H54 (cell line): ENCODE measurements around the gene CDKAL1.

Source experiments
- DNase-seq: peaks from one replicate; pipeline ENCODE4 v3.0.0; 2011; ENCODE audit warnings: low spot score, mixed read lengths; ENCODE audit not compliant: insufficient read length
- FAIRE-seq: peaks from 3 replicates; lab custom pipeline; 2011; peaks lifted over from hg19 to GRCh38; lab: Jason Lieb, UNC
- POLR2A ChIP-seq: IDR thresholded peaks from 2 replicates; pipeline ENCODE4 v1.6.1; 2011; ENCODE audit warnings: low read depth, mild to moderate bottlenecking, low read length

CDKAL1 gene

GRCh38 chr6:20704325-20705025 is 170.2 kb downstream of the CDKAL1 start:
- DNase-seq (no peak), FAIRE-seq (no peak)
- no peak for TF ChIP-seq POLR2A

- FAIRE-seq (no peak), DNase-seq (no peak)
- no peak for TF ChIP-seq POLR2A
Measured at GRCh38 chr6:20705741-20706140, 171.5 kb downstream of the CDKAL1 start.

- no peak for DNase-seq
- peak; percentile 41 for FAIRE-seq
Measured at GRCh38 chr6:20706238-20706938, 172.1 kb downstream of the CDKAL1 start.

DNA sequence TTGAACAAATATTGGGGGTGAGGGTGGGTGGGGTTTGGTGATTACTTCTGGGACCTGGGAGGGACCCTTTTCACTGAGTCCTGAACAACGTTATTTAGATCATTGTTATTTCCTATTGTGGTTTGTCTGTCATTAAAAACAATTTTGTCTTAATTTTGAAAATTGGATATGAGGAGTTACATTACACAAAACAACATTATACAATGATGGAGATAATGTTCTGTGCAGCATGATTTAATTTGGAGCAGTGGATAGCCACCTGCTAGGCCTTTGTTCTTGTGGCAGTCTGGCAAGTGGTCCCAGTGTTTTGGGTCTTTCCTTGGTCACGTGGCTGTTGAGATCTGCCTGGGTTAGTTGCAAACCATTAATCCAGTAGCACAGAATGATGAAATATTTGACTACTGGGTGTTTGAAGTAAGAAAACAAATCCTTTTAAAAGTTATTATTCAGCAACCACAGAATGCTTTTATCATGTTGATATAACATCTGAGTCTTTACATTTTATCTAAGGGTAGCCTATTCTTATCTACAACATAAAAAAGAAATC is 172.8 kb downstream of the CDKAL1 start:
- no peak for FAIRE-seq

More at GRCh38 chr6:20706238-20706938, 172.1 kb downstream of the CDKAL1 start:
- no peak for TF ChIP-seq POLR2A

DNA sequence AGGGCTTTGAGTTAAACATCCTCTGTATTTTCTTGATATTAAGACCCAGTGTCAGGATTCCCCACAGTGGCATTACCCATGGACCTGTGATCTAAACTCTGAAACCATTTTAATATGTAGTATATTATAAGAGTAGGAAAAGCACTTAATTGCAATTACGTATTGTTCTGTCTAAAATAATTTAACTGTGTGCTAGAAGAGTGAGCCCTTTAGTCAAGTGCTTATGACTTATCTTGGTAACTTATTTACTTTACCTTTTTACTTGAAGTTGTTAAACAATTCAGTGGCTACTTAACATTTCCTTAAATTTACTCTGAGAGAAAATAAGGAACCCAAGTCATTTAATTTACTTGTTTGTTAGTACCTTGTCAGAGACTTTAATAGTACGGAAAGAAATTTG is 173.6 kb downstream of the CDKAL1 start:
- no peak for TF ChIP-seq POLR2A
- FAIRE-seq (no peak), DNase-seq (no peak)

More for the DNA sequence above, 172.8 kb downstream of the CDKAL1 start:
- no peak for TF ChIP-seq POLR2A
- no peak for DNase-seq

DNA sequence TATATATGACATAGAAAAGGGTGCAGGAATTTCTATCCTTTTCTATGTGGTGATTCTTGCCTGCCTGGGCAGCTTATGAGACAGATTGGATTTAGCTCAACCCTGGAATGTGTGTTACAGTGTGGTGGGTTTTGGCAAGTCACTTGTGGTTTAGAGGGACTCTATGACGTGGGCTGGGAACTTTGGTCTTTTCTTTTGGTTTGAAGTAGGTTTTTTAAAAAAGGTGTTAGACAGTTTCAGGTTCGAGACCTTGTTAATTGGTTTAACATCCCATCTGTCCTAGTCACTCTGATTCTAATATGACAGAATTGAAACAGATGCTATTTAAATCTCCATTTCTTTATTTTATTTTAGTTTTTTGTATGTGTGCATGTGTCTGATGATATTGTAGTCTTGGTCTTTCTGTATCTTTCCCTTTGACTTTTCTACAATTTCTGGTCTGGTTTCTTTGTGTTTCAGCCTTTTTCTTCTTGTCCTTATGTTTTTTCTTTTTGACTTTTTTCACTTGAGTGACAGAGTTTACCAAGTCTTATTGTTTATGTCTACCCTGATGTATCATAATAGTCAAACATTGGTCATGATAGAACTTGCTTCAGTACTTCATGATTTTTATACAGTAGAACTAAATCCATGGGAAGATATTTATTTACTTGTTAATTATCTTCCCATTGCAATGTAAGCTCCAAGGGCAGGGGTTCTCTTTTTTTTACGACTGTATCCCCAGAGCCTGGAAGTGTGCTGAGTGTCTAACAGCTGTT is 174.3 kb downstream of the CDKAL1 start:
- FAIRE-seq (no peak), DNase-seq (no peak)

GRCh38 chr6:20709451-20709850 is 175.2 kb downstream of the CDKAL1 start:
- FAIRE-seq, result no peak
- no peak for DNase-seq
- no peak for TF ChIP-seq POLR2A

More for the DNA sequence above, 174.3 kb downstream of the CDKAL1 start:
- TF ChIP-seq POLR2A, result no peak

DNA sequence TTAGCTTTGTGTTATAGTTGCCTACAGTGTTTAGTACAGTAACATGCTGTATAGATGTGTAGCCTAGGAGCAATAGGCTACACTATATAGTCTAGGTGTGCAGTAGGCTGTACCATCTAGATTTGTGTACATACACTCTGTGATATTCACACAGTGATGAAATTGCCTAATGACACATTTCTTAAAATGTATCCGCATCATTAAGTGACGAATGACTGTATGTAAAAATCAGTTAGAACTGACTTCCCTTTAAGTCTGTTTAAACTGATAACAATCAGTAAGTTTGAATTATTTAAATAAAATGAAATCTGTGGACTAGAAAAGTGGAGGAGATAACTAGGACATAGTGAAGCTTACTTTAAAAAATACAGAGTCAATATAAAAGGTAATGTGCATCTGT is 176.1 kb downstream of the CDKAL1 start:
- no peak for TF ChIP-seq POLR2A
- DNase-seq, result no peak
- FAIRE-seq, result peak; percentile 68

DNA sequence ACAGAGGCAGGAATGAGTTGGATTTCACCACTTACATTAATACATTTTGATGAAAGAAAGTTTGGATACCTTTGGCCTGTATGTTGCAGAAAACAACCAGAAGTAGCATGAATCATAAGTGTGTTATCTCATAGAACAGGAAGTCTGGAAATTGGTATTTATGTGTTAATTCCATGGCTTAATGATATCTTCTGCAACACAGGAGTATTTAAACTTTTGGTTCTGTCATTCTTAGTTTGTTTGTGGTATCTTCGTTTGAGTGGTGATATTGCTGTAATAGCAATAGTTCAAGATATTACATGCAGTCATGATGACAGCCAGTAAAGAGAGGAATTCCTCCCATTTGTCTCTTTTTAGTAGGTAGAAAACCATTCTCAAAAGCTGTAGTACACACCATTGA is 177.3 kb downstream of the CDKAL1 start:
- no peak for TF ChIP-seq POLR2A
- peak; percentile 58 for FAIRE-seq
- no peak for DNase-seq

DNA sequence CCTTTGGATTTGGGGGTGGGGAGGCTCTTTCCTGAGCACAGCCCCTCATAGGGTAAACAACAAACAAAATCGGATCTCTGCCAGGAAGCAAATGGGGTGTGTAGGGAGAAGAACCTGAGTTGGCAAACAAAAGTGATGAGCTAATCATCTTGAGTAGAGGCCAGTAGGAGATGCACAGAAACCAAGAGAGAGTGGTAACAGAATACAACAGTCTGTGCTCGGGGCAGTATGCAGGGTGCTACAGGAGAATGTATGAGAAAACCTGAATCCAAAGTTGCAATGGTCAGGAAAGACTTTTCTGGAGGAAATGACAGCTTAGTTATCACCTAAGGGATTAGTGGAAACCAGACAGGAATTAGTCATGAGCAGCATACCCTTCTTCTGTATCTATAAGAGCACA is 177.8 kb downstream of the CDKAL1 start:
- FAIRE-seq (peak; percentile 15), DNase-seq (no peak)
- TF ChIP-seq POLR2A, result no peak

DNA sequence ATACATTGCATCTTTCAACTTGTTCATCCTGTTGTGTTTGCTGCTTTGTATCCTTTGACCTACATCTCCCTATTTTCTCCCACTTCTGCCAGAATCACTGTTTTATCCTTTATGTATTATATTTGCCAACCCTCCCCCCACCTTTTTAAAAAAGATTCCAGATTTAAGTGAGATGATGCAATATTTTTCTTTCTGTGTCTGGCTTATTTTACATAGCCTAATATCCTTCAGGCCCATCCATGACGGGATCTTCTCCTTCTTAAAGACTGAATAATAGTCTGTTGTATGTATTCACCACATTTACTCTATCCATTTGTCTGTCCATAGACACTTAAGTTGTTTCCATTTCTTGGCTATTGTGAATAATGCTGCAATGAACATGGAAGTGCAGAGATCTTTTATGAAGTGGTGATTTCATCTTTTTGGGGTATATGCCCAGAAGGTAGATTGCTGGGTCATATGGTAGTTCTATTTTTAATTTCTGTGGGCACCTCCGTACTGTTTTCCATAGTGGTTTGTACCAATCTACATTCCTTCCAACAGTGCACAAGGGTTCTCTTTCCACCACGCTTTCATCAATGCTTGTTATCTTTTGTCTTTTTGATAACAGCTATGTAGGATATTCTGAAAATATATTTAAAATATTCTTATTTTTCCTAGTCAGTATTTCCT is 181.0 kb downstream of the CDKAL1 start:
- DNase-seq, result no peak
- TF ChIP-seq POLR2A, result no peak
- FAIRE-seq, result no peak

DNA sequence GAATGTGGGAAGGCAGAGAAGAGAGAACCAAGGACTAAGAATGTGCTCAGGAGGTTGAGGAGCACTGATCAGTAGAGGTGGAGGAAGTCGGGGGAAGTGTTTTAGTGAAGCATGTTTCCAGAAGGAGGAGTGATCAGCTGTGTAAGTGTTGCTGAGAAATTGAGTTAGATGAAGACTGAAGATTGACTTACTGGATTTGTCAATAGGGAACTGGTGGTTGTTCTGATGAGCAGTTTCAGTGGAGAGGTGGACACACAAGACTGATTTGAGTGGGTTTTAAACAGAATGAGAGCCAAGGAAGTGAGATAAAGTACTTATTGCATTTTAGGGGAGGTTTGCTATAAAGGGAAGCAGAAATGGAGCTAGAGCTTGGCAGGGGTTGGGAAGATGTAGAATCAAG is 182.6 kb downstream of the CDKAL1 start:
- TF ChIP-seq POLR2A, result no peak
- DNase-seq (no peak), FAIRE-seq (no peak)

DNA sequence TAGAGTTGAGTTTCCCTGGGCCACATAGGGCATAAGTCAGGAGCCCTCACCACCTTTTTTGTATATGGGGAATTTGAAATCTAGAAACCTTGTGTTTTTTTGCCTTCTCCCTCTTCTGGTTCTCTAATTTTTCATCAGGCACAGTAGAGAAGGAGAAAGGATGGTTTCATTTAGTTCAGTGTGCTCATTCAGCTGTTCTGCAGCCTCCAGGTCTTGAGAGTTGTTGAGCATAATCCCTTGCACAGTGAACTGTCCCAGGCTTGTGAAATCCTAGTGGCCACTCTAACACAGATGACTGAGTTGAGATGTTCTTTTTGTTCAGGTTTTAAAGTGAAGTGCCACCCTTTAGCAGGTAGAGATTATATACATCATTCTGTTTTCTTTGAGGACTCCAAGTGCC is 183.5 kb downstream of the CDKAL1 start:
- DNase-seq (no peak), FAIRE-seq (no peak)
- TF ChIP-seq POLR2A, result no peak
